ENCODE data around the gene CTIF. TPM values are rescaled to one million over a fixed set of nuclear protein-coding genes. Genes with fewer than 3 reads are reported as not detected.

CTIF gene
- total RNA-seq, 1 experiment from 2014 or later, result 5.8 TPM

DNA sequence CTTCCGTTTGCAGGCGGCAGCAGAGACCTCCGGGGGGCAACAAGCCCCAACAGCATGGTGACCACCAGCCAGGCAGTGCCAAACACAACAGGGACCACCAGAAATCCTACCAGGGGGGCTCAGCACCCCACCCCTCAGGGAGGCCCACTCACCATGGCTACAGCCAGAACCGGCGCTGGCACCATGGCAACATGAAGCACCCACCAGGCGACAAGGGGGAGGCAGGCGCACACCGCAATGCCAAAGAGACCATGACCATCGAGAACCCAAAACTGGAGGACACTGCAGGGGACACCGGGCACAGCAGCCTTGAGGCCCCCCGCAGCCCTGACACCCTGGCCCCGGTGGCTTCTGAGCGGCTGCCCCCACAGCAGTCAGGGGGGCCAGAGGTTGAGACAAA is 219.1 kb downstream of the CTIF start:
- intact Hi-C loops (cut with micrococcal nuclease), result no loop called here
- Histone ChIP-seq H4K20me1 (ENCODE audit: low read length) (no peaks in the 10 kb centered on the region), H3K27ac (ENCODE audit: low read length) (no peak overlapping the region), H2AFZ (ENCODE audit: low read length) (no peak overlapping the region), H3K4me1 (ENCODE audit: insufficient read depth, low read length) (no peaks in the 10 kb centered on the region), H3K9ac (ENCODE audit: low read length) (no peak overlapping the region), H3K27me3 (ENCODE audit: low read length) (no peaks in the 10 kb centered on the region), H3K4me2 (ENCODE audit: low read length) (no peak overlapping the region), H3K4me3 (ENCODE audit: low read length) (no peak overlapping the region), H3F3A (ENCODE audit: low read length, unreplicated experiment) (no peaks in the 10 kb centered on the region), H3K36me3 (ENCODE audit: low read depth, low read length) (no peaks in the 10 kb centered on the region), H3K9me3 (ENCODE audit: low read length) (no peaks in the 10 kb centered on the region), H3K79me2 (ENCODE audit: low read length) (no peaks in the 10 kb centered on the region), H3K9me2 (replicated peaks; ENCODE audit: low read length) (no peaks in the 10 kb centered on the region)
- ChIA-PET CTCF (no interaction called here), POLR2A (ENCODE audit: unreplicated experiment) (no interaction called here)
- no peak for DNase-seq
- BruUV-seq (replicated peaks), result no TSS peak
- no peak for ATAC-seq
- TF ChIP-seq EZH2 (IDR thresholded peaks at IDR 0.05; ENCODE audit: low read length, unreplicated experiment) (no peak), EZH2phosphoT487 (IDR thresholded peaks at IDR 0.05; ENCODE audit: borderline replicate concordance, low read length) (no peak)
- TF ChIP-seq, protein P1, sequence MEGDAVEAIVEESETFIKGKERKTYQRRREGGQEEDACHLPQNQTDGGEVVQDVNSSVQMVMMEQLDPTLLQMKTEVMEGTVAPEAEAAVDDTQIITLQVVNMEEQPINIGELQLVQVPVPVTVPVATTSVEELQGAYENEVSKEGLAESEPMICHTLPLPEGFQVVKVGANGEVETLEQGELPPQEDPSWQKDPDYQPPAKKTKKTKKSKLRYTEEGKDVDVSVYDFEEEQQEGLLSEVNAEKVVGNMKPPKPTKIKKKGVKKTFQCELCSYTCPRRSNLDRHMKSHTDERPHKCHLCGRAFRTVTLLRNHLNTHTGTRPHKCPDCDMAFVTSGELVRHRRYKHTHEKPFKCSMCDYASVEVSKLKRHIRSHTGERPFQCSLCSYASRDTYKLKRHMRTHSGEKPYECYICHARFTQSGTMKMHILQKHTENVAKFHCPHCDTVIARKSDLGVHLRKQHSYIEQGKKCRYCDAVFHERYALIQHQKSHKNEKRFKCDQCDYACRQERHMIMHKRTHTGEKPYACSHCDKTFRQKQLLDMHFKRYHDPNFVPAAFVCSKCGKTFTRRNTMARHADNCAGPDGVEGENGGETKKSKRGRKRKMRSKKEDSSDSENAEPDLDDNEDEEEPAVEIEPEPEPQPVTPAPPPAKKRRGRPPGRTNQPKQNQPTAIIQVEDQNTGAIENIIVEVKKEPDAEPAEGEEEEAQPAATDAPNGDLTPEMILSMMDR (conservative IDR thresholded peaks at IDR 0.05; ENCODE audit: low read depth, low read length), result no peak

- TF ChIP-seq EZH2phosphoT487 (IDR thresholded peaks at IDR 0.05; ENCODE audit: borderline replicate concordance, low read length) (no peak), EZH2 (IDR thresholded peaks at IDR 0.05; ENCODE audit: low read length, unreplicated experiment) (no peak)
- TF ChIP-seq, protein P1 (conservative IDR thresholded peaks at IDR 0.05; ENCODE audit: low read depth, low read length), result no peak
- H3K27me3 ChIP-seq (ENCODE audit: low read length), result no peaks in the 10 kb centered on the region
- H4K20me1 ChIP-seq (ENCODE audit: low read length), result no peaks in the 10 kb centered on the region
- no peaks in the 10 kb centered on the region for H3F3A ChIP-seq (ENCODE audit: low read length, unreplicated experiment)
- H3K4me3 ChIP-seq (ENCODE audit: low read length), result no peak overlapping the region
- H2AFZ ChIP-seq (ENCODE audit: low read length), result no peak overlapping the region
- H3K9me2 ChIP-seq (replicated peaks; ENCODE audit: low read length), result no peaks in the 10 kb centered on the region
- H3K79me2 ChIP-seq (ENCODE audit: low read length), result no peaks in the 10 kb centered on the region
- no peak overlapping the region for H3K4me2 ChIP-seq (ENCODE audit: low read length)
- no peaks in the 10 kb centered on the region for H3K4me1 ChIP-seq (ENCODE audit: insufficient read depth, low read length)
- DNase-seq (no peak), ATAC-seq (no peak)
- no peaks in the 10 kb centered on the region for H3K36me3 ChIP-seq (ENCODE audit: low read depth, low read length)
- POLR2A ChIA-PET (ENCODE audit: unreplicated experiment), result no interaction called here
- no peaks in the 10 kb centered on the region for H3K9me3 ChIP-seq (ENCODE audit: low read length)
- BruUV-seq (replicated peaks), result no TSS peak
- CTCF ChIA-PET, result no interaction called here
- intact Hi-C loops (cut with micrococcal nuclease), result no loop called here
- H3K27ac ChIP-seq (ENCODE audit: low read length), result no peak overlapping the region
- no peak overlapping the region for H3K9ac ChIP-seq (ENCODE audit: low read length)
These were observed 222.8 kb downstream of the CTIF start for GRCh38 chr18:48761582-48761981.

GRCh38 chr18:48762022-48762421 is 223.2 kb downstream of the CTIF start:
- no peak overlapping the region for H3K27ac ChIP-seq (ENCODE audit: low read length)
- BruUV-seq (replicated peaks), result no TSS peak
- H3K27me3 ChIP-seq (ENCODE audit: low read length), result no peaks in the 10 kb centered on the region
- ChIA-PET POLR2A (ENCODE audit: unreplicated experiment) (no interaction called here), CTCF (no interaction called here)
- H3F3A ChIP-seq (ENCODE audit: low read length, unreplicated experiment), result no peaks in the 10 kb centered on the region
- no peak overlapping the region for H3K4me2 ChIP-seq (ENCODE audit: low read length)
- H3K4me1 ChIP-seq (ENCODE audit: insufficient read depth, low read length), result no peaks in the 10 kb centered on the region
- DNase-seq (no peak), ATAC-seq (no peak)
- H3K4me3 ChIP-seq (ENCODE audit: low read length), result no peak overlapping the region
- no peak overlapping the region for H3K9ac ChIP-seq (ENCODE audit: low read length)
- no peak for TF ChIP-seq EZH2phosphoT487 (IDR thresholded peaks at IDR 0.05; ENCODE audit: borderline replicate concordance, low read length)
- TF ChIP-seq, protein P1 (conservative IDR thresholded peaks at IDR 0.05; ENCODE audit: low read depth, low read length), result no peak
- TF ChIP-seq EZH2 (IDR thresholded peaks at IDR 0.05; ENCODE audit: low read length, unreplicated experiment), result no peak
- no peak overlapping the region for H2AFZ ChIP-seq (ENCODE audit: low read length)
- H3K36me3 ChIP-seq (ENCODE audit: low read depth, low read length), result no peaks in the 10 kb centered on the region
- H3K9me3 ChIP-seq (ENCODE audit: low read length), result no peaks in the 10 kb centered on the region
- H3K79me2 ChIP-seq (ENCODE audit: low read length), result no peaks in the 10 kb centered on the region
- no peaks in the 10 kb centered on the region for H4K20me1 ChIP-seq (ENCODE audit: low read length)
- intact Hi-C loops (cut with micrococcal nuclease), result no loop called here
- no peaks in the 10 kb centered on the region for H3K9me2 ChIP-seq (replicated peaks; ENCODE audit: low read length)
